Activated T-cell treated with anti-CD3 and anti-CD28 coated beads, Interleukin-2, amount 50 U/mL, for 1 hour (primary cell): ENCODE results near the gene SLC51B.
A peak's percentile ranks its signal among the peaks of the same experiment; 100 is the strongest.
"Not testable (repeated sequence)": the region's sequence is repeated elsewhere in the genome, so short reads cannot be mapped to it uniquely, and the experiment has no call there.

Experiments
- DNase-seq: peaks from one replicate; pipeline ENCODE4 v3.0.0-alpha.2; 2020

The SLC51B gene

GRCh38 chr15:65085990-65086679 is 40.9 kb downstream of the SLC51B start:
- no peak for DNase-seq

- DNase-seq, result no peak
Measured at GRCh38 chr15:65086680-65087111, 41.5 kb downstream of the SLC51B start.

GRCh38 chr15:65087411-65087810 is 42.2 kb downstream of the SLC51B start:
- no peak for DNase-seq

GRCh38 chr15:65087873-65088642 is 42.9 kb downstream of the SLC51B start:
- DNase-seq, result no peak

GRCh38 chr15:65088643-65089021 is 43.4 kb downstream of the SLC51B start:
- DNase-seq, result no peak

GRCh38 chr15:65089206-65089824 is 44.1 kb downstream of the SLC51B start:
- no peak for DNase-seq

GRCh38 chr15:65091946-65092770 is 47.0 kb downstream of the SLC51B start:
- DNase-seq, result no peak

GRCh38 chr15:65092911-65093792 is 48.0 kb downstream of the SLC51B start:
- DNase-seq, result no peak

GRCh38 chr15:65093793-65094170 is 48.6 kb downstream of the SLC51B start:
- not testable (repeated sequence) for DNase-seq

GRCh38 chr15:65094294-65094995 is 49.3 kb downstream of the SLC51B start:
- no peak for DNase-seq

- no peak for DNase-seq
Measured at GRCh38 chr15:65095011-65095746, 50.0 kb downstream of the SLC51B start.

GRCh38 chr15:65095747-65096104 is 50.5 kb downstream of the SLC51B start:
- no peak for DNase-seq

GRCh38 chr15:65096481-65097385 is 51.5 kb downstream of the SLC51B start:
- no peak for DNase-seq

GRCh38 chr15:65097651-65098263 is 52.6 kb downstream of the SLC51B start:
- DNase-seq, result no peak

GRCh38 chr15:65099336-65099735 is 54.1 kb downstream of the SLC51B start:
- no peak for DNase-seq

- DNase-seq, result not testable (repeated sequence)
Measured at GRCh38 chr15:65099801-65100200, 54.6 kb downstream of the SLC51B start.

- DNase-seq, result no peak
Measured at GRCh38 chr15:65100442-65100841, 55.3 kb downstream of the SLC51B start.

GRCh38 chr15:65101411-65101890 is 56.3 kb downstream of the SLC51B start:
- peak; percentile 56 for DNase-seq
